ENCODE data around the gene RAVER2.

- TF ChIP-seq CTCF (IDR thresholded peaks at IDR 0.05; ENCODE audit: extremely low read depth in 1 of 2, insufficient read depth in 1 of 2, low read depth in 1 of 2, low read length in 2 of 2) (no peak), POLR2A (IDR thresholded peaks at IDR 0.05; ENCODE audit: low read depth, low read length) (no peak), POLR2AphosphoS5 (IDR thresholded peaks at IDR 0.05; ENCODE audit: insufficient read depth, low read depth, low read length) (no peak)
These were observed 23.2 kb upstream of the RAVER2 start for GRCh38 chr1:64721576-64722145.
